Measurements from ENCODE around the gene STK32A. TPM values are rescaled to one million over a fixed set of nuclear protein-coding genes. Genes with fewer than 3 reads are reported as not detected.

The STK32A gene
- total RNA-seq, 4 donors from 2014 or later, result 2.5 to 15.3 (median 9.4) TPM

- WGBS, 2 donors, result 79 to 83% methylated on average over 6 of the region's 6 CpGs
- Histone ChIP-seq H3K4me3 (replicated peaks in 1 of 3) (no peak overlapping the region), H3K27ac (no peak overlapping the region), H3K4me1 (peaks cover 0 to 1% of the 10 kb centered on the region in 2 donors), H3K27me3 (no peaks in the 10 kb centered on the region), H3K36me3 (no peaks in the 10 kb centered on the region), H3K9me3 (no peaks in the 10 kb centered on the region)
- TF ChIP-seq POLR2A (IDR thresholded peaks at IDR 0.05) (no peak), CTCF (IDR thresholded peaks at IDR 0.05) (no peak)
- intact Hi-C loops (cut with DNase I), result no loop called here
- DNase-seq, result no peak
Observed at GRCh38 chr5:147384346-147385193, 149.7 kb downstream of the STK32A start.

GRCh38 chr5:147387109-147387508, 152.3 kb downstream of the STK32A start:
- Histone ChIP-seq H3K27ac (no peak overlapping the region), H3K4me3 (replicated peaks in 1 of 3) (no peak overlapping the region), H3K36me3 (no peaks in the 10 kb centered on the region), H3K4me1 (peaks cover 0 to 6% of the 10 kb centered on the region in 2 donors), H3K9me3 (no peaks in the 10 kb centered on the region), H3K27me3 (no peaks in the 10 kb centered on the region)
- TF ChIP-seq POLR2A (IDR thresholded peaks at IDR 0.05) (no peak), CTCF (IDR thresholded peaks at IDR 0.05) (no peak)
- no peak for DNase-seq
- 84 to 85% methylated on average over 4 of the region's 4 CpGs for WGBS, 2 donors
- intact Hi-C loops (cut with DNase I), result no loop called here

GRCh38 chr5:147388184-147389108, 153.6 kb downstream of the STK32A start:
- no peak for DNase-seq
- Histone ChIP-seq H3K9me3 (no peaks in the 10 kb centered on the region), H3K36me3 (no peaks in the 10 kb centered on the region), H3K27me3 (no peaks in the 10 kb centered on the region), H3K27ac (no peak overlapping the region), H3K4me1 (peaks cover 0 to 6% of the 10 kb centered on the region in 2 donors), H3K4me3 (replicated peaks in 1 of 3) (no peak overlapping the region)
- intact Hi-C loops (cut with DNase I), result no loop called here
- 49 to 57% methylated on average over 7 of the region's 7 CpGs for WGBS, 2 donors
- no peak for TF ChIP-seq POLR2A (IDR thresholded peaks at IDR 0.05)
- TF ChIP-seq CTCF (IDR thresholded peaks at IDR 0.05), result no peak

- intact Hi-C loops (cut with DNase I), result no loop called here
Observed at GRCh38 chr5:147390654-147391225, 155.9 kb downstream of the STK32A start.

More at GRCh38 chr5:147390654-147391225, 155.9 kb downstream of the STK32A start:
- no peak overlapping the region for H3K27ac ChIP-seq
- 84 to 87% methylated on average over 3 of the region's 3 CpGs for WGBS, 2 donors
- H3K9me3 ChIP-seq, result no peaks in the 10 kb centered on the region
- no peaks in the 10 kb centered on the region for H3K27me3 ChIP-seq
- TF ChIP-seq CTCF (IDR thresholded peaks at IDR 0.05) (no peak), POLR2A (IDR thresholded peaks at IDR 0.05) (no peak)
- no peaks in the 10 kb centered on the region for H3K36me3 ChIP-seq
- H3K4me1 ChIP-seq, result peaks cover 0 to 6% of the 10 kb centered on the region in 2 donors
- no peak for DNase-seq
- H3K4me3 ChIP-seq (replicated peaks in 1 of 3), result no peak overlapping the region

Data from thyroid gland (tissue), 4 donors.